NCI-H1417 treated with DMSO at 0.1 percent for 48 hours (cell line): ENCODE results near the gene TMEM168.
"Not testable (repeated sequence)": the region's sequence is repeated elsewhere in the genome, so short reads cannot be mapped to it uniquely, and the experiment has no call there.

Source experiments
- DNase-seq: peaks from one replicate; lab custom pipeline; 2025; lab: John Stamatoyannopoulos, UW

TMEM168 gene

GRCh38 chr7:112779667-112780066, 10.5 kb downstream of the TMEM168 start:
- DNase-seq, result no peak

- no peak for DNase-seq
These were observed 12.8 kb downstream of the TMEM168 start for GRCh38 chr7:112777406-112777805.

- DNase-seq, result no peak
These were observed 19.0 kb downstream of the TMEM168 start for GRCh38 chr7:112771166-112771565.

GRCh38 chr7:112770051-112770450, 20.1 kb downstream of the TMEM168 start:
- DNase-seq, result no peak

GRCh38 chr7:112765105-112765504, 25.1 kb downstream of the TMEM168 start:
- DNase-seq, result no peak

GRCh38 chr7:112763996-112764395, 26.2 kb downstream of the TMEM168 start:
- no peak for DNase-seq

- DNase-seq, result no peak
These were observed 26.9 kb downstream of the TMEM168 start for GRCh38 chr7:112763298-112763697.

GRCh38 chr7:112759905-112760304, 30.3 kb downstream of the TMEM168 start:
- no peak for DNase-seq

GRCh38 chr7:112757337-112757736, 32.9 kb downstream of the TMEM168 start:
- DNase-seq, result no peak

GRCh38 chr7:112753298-112753697, 36.9 kb downstream of the TMEM168 start:
- no peak for DNase-seq

GRCh38 chr7:112752576-112752975, 37.6 kb downstream of the TMEM168 start:
- no peak for DNase-seq

- DNase-seq, result no peak
These were observed 40.4 kb downstream of the TMEM168 start for GRCh38 chr7:112749775-112750174.

- no peak for DNase-seq
These were observed 41.8 kb downstream of the TMEM168 start for GRCh38 chr7:112748381-112748780.

- DNase-seq, result no peak
These were observed 44.6 kb downstream of the TMEM168 start for GRCh38 chr7:112745635-112746034.

- no peak for DNase-seq
These were observed 45.4 kb downstream of the TMEM168 start for GRCh38 chr7:112744818-112745217.

- DNase-seq, result no peak
These were observed 46.4 kb downstream of the TMEM168 start for GRCh38 chr7:112743811-112744210.

- DNase-seq, result no peak
These were observed 49.5 kb downstream of the TMEM168 start for GRCh38 chr7:112740667-112741066.

- no peak for DNase-seq
These were observed 50.6 kb downstream of the TMEM168 start for GRCh38 chr7:112739436-112740180.

GRCh38 chr7:112735261-112735660, 54.9 kb downstream of the TMEM168 start:
- no peak for DNase-seq

GRCh38 chr7:112731324-112731723, 58.9 kb downstream of the TMEM168 start:
- DNase-seq, result not testable (repeated sequence)

- no peak for DNase-seq
These were observed 64.1 kb downstream of the TMEM168 start for GRCh38 chr7:112726076-112726475.

GRCh38 chr7:112723416-112723815, 66.8 kb downstream of the TMEM168 start:
- DNase-seq, result no peak

GRCh38 chr7:112721366-112721765, 68.8 kb downstream of the TMEM168 start:
- no peak for DNase-seq

- no peak for DNase-seq
These were observed 74.7 kb downstream of the TMEM168 start for GRCh38 chr7:112715525-112715924.
